ENCODE results near the gene CPEB4. TPM values are rescaled to one million over a fixed set of nuclear protein-coding genes. Genes with fewer than 3 reads are reported as not detected.

CPEB4 gene
- total and polyA plus RNA-seq, 9 of the 15 experiments (the other 6 are each of a cell fraction or from before 2014, with no cell fraction given), result 7.4 to 21.3 (median 12.4) TPM

- TF ChIP-seq, protein P1, sequence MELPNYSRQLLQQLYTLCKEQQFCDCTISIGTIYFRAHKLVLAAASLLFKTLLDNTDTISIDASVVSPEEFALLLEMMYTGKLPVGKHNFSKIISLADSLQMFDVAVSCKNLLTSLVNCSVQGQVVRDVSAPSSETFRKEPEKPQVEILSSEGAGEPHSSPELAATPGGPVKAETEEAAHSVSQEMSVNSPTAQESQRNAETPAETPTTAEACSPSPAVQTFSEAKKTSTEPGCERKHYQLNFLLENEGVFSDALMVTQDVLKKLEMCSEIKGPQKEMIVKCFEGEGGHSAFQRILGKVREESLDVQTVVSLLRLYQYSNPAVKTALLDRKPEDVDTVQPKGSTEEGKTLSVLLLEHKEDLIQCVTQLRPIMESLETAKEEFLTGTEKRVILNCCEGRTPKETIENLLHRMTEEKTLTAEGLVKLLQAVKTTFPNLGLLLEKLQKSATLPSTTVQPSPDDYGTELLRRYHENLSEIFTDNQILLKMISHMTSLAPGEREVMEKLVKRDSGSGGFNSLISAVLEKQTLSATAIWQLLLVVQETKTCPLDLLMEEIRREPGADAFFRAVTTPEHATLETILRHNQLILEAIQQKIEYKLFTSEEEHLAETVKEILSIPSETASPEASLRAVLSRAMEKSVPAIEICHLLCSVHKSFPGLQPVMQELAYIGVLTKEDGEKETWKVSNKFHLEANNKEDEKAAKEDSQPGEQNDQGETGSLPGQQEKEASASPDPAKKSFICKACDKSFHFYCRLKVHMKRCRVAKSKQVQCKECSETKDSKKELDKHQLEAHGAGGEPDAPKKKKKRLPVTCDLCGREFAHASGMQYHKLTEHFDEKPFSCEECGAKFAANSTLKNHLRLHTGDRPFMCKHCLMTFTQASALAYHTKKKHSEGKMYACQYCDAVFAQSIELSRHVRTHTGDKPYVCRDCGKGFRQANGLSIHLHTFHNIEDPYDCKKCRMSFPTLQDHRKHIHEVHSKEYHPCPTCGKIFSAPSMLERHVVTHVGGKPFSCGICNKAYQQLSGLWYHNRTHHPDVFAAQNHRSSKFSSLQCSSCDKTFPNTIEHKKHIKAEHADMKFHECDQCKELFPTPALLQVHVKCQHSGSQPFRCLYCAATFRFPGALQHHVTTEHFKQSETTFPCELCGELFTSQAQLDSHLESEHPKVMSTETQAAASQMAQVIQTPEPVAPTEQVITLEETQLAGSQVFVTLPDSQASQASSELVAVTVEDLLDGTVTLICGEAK (IDR thresholded peaks at IDR 0.05), result peak; percentile 62
- TF ChIP-seq, protein P1 (CRISPR knock-in tag; IDR thresholded peaks at IDR 0.05), result no peak
- no peak for TF ChIP-seq PBX2 (CRISPR knock-in tag; IDR thresholded peaks at IDR 0.05; ENCODE audit: low read depth)
- TF ChIP-seq PBX2 (tag; conservative IDR thresholded peaks at IDR 0.05; ENCODE audit: low read depth), result no peak
- no peak for TF ChIP-seq NFIX (CRISPR knock-in tag; IDR thresholded peaks at IDR 0.05; ENCODE audit: low read depth)
Measured at GRCh38 chr5:173925449-173926071, 37.4 kb downstream of the CPEB4 start (continued).
